HG02571 (cell line): ENCODE data around the gene GPR180.
A peak's percentile ranks its signal among the peaks of the same experiment; 100 is the strongest.

Experiments used
- ATAC-seq: cut with Tn5 transposase; IDR thresholded peaks from one replicate; pipeline ENCODE4 v1.9.1; 2021; ENCODE audit warnings: mild to moderate bottlenecking, moderate library complexity; ENCODE audit not compliant: unreplicated experiment

The GPR180 gene

DNA sequence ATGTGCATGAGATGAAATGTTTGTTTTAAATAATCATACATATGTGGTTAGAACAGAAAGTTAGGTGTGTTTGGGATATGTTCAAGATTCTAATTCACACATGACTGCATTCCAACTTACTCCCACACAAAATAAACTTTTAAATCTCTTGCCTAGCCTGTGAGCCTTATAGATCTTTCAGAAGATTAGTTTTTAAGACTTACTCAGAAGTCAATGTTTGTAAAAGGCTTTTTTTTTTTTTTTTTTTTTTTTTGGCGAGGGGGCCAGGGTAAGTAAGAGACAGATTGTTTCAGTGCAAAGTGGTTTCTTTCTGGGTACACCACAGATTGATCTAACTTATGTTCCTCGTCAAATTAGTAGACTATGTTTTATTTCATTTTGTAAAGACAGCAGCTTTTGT is 39.1 kb downstream of the GPR180 start:
- ATAC-seq: no peak

DNA sequence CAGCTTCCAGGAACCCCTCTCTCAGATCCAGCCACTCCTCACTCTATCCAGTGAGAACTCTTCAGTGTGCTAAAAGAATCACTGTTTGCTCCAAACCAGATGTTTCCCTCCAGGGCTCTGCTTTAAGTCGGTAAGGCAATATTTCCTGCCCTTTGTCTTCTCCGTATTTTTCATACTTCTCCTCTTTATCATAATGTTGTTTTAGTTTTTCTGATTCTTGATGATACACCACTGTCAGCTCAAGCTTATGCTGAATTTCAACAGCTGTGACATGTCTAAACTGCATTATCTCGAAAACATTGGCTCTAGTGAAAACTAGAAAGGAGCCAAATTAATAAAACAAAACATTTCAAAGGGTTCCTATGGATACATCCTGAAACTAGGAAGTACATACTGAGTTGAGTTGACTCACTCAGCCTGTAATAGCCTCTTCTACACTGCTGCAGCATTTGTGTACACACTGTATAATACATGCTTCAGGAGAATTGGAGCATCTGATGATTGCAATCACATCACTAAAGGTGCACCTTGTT is 39.8 kb downstream of the GPR180 start:
- no peak for ATAC-seq

DNA sequence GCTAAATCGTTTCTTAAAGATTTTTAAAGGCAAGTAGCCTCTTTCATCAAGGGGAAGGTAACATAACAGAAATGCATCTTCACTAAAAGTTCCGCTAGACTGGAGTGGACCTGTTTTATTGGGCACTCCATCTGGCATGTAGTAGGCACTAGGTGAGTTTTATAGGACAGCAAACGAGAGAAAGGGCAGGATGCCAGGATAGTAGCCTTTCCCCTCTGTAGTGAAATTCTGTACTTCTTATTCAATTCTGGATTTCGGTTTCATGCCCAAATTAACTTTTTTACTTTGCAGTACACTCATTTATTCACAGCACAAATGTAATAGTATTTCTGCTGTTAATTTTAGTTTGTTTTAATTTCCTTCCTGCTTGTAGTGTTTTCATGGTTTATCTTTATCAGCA is 45.2 kb downstream of the GPR180 start:
- ATAC-seq: peak; percentile 71

DNA sequence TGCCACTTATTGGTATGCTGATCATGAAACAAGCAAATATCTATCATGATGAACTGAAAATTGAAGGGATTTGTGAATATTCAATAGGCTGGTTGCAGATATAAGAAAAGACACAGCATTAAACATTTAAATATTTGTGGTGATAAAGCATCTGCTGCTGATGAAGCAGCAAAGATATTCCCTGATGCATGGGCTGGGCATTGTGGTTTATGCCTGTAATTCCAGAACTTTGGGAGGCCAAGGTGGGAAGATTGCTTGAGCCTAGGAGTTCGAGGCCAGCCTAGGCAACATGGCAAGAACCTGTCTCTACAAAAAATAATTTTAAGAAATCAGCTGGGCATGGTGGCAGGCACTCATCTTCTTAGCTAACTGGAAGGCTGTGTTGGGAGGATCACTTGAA is 54.5 kb downstream of the GPR180 start:
- no peak for ATAC-seq

DNA sequence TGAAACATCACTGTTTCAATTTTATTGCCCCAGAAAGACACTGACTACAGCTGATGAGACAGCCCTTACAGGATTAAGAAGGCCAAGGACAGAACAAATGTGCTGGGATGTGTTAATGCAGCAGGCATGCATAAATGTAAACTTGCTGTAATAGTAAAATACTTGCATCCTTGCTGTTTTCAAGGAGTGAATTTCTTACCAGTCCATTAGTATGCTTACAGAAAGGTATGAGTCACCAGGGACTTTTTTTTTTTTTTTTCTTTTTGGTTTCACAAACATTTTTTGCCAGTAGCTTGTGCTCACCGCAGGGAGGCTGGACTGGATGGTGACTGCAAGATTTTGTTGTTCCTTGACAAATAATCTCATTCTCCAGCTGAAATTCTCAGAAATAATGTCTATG is 55.1 kb downstream of the GPR180 start:
- ATAC-seq: peak; percentile 92

DNA sequence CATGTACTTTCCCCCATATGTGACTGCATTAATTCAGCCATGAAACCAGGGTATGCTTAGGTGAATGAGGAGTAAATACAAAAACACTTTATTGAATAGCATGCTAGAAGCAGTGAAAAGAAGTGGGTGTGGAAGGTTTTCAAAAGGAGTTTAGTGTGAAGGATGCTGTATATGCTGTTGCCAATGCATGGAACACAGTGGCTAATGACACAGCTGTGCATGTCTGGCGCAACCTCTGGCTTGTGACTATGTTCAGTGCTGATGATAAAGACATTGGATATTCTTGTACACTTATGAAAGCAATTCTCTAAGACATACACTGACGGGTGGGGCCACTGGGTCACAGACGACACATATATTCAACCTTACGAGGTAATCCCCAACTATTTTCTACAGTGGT is 55.5 kb downstream of the GPR180 start:
- ATAC-seq: peak; percentile 48

DNA sequence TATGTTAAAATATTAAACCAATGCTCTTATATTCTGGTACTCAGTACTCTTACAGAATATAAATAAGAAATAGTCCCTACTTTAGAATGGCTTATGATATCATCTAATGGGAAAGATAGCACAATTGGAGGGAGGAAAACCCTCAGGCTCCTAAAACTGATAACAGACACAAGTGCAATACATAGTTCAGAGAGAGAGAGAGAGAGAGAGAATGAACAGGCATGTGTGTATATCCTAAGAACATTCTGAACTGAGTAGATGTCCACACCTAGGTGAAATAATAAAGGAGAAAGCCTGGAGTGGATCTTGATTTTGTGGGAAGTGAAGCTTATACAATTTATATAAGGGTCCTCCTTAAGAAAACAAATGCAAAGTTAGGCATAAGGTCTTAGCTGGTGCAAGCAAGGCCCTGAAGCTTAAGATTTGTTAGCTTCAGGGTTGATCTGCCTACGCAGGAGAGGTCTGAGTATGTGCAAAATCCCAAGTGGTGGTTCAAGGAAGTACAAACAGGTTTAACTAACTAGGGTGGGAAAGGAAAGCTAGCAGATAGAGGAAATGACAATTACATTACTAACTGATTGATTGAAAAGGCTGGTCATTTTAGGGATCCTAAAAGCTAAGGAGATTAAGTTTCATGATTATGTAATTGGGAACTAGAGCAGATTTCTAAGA is 57.4 kb downstream of the GPR180 start:
- ATAC-seq: no peak

DNA sequence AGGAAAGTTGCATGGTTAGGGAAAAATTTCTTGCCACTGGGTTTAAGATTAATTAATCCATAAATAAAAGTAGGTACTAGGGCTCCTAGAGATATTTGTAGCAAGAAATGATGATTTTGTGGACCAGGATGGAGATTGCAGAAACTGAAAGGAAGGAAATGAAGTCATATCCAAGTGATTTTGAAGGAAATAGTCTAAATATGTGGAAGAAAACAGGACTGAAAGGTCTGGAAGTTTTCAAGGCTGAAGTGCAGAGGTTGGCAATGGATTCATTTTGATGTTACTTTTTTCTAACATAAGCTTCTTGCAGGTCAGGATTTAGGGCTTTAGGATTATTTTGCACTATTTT is 57.9 kb downstream of the GPR180 start:
- no peak for ATAC-seq

DNA sequence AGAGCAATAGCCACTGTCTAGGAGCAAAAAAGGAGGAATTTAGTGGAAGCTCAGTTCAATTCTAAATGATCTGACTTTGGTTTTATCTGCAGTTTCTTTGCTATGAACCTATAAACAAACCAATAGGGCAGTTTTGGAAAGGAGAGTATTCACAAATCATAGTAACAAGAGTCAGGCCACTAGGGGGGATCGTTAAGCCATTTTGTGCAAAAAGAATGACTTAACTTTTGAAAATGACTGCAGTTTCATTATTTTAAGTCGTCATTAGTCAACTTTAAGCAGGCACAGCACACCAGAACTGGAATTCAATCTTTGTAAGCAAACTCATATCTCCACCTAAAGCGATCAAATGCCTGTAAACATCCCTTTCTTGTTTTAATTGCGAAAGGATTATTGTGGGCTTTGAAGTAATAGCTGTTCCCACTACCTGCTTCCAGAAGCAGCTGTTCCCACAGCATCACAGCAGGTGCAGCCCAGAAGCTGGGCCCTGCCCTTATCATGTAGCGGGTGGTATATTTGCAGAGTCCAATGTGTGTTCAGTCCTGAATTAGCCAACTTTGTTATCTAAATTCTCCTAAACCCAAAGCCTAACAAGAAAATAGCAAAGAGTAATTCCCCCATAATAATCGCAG is 59.2 kb downstream of the GPR180 start:
- ATAC-seq: no peak

DNA sequence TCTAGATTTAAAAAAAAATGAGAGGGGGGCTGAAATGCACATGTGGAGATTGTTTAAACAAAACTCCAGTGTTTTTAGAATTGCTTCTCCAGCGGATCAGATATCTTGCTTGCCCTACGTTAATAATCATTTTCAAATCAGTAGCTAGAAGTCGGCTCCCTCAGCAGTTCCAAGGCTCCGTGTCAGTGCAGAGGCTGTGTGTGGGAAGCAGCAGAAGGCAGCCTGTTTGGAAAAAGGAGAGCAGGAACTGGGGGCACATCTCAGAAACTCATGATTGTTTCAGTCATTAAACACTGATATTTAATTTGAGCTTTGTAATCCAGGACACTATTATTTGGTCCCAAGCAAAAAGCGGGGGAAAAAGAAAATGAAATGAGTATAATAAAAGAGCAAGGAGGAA is 59.7 kb downstream of the GPR180 start:
- ATAC-seq: no peak

DNA sequence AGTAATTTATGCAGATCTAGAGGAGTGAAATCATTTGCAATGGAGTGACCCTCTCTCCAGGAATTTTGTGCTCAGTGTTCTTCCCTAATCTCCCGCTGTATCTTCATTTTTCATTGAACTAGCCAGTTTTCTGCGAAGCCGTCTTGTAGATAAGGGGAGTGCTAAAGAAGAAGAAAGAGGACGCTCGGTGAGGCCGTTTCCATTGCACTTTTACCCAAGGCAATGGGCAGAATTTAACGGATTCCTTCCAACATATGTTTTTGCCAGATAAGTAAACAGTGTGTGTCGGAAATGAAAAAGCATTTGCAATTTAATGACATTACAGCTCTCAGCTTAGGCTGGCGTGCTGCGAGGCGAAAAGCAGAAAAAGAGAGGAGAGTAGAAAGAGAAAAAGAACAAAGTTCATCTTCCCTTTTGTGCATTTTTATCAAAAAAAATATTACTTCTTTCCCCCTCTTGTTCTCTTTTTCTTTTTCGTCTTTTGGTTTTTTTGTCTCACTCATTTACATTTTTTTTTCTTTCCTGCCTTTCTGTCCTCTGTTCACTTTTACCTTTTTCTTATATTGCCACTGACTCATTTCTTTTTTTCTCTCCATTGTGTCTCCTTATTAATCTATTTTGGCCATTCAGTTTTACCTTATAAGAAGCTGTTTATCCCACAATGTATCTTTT is 60.8 kb downstream of the GPR180 start:
- no peak for ATAC-seq

DNA sequence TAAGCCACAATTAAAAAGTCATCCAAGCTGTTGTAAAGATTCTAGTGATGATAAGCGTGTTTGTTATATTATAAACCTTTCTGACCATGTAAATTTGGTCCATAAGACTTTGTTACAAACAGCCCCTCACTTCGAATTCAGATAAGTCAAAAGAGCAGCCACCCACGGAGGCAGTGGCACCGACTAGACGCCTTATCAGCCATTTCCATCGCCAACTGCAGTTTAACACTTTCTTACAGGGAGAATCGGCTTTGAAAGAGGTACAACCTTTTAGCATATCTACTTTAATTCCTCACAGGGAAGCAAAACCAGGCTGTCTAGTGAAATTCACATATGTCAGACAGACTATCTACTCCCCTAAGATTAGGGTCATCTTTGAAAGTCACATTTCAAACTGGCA is 63.2 kb downstream of the GPR180 start:
- no peak for ATAC-seq

DNA sequence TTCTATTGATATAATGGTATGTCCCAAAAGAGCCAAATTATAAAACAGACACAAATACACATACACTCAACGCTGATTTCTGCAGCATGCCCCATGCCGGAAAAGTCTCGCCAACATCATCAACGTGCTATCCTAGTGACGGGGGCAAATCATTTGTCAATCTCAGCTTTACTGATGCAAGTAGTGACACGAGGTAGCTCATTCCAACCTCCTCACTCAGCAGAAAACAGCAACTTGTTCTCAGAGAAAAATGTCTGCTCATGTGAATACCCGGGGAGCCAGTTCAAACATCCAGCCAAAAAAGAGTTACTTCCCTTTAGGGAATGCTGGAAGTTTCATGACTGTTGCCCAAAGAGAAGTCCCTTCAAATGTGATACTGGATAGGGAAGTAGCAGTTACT is 64.4 kb downstream of the GPR180 start:
- ATAC-seq: no peak

DNA sequence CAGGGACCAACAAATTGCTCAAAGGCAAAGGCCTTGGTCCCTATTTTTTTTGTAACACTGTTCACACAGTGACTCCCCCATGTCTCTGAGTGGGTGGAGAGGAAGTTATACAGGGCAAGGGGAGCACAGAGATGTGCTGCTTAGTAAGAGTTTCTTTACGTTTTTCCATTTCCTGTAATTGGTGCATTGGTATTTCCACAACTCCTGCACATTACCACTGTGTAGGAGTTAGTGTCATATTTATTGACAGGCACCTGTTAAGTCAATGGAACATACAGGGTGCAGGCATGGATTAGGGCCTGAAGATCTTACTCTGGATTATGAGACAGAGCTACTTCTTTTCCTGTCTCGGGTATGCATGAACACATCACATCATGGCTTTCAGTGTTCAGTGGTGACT is 65.5 kb downstream of the GPR180 start:
- no peak for ATAC-seq

DNA sequence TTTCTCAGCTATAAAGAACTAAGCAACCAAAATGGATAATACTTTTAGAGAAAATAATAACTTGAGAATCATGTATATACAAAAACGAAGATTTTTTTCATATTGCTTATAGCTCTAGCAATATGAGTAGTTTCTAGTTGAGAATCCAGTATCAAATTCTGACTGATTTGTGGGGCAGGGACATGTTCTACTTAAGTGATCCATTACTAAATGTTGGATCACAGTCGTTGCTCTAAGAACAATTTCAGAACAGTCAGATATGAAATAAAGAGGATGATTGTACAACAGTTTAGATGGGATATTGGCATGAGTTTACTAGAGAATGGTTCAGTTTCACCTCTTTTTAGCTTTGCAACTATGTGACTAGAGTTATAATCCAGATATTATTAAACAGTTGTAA is 70.7 kb downstream of the GPR180 start:
- no peak for ATAC-seq

DNA sequence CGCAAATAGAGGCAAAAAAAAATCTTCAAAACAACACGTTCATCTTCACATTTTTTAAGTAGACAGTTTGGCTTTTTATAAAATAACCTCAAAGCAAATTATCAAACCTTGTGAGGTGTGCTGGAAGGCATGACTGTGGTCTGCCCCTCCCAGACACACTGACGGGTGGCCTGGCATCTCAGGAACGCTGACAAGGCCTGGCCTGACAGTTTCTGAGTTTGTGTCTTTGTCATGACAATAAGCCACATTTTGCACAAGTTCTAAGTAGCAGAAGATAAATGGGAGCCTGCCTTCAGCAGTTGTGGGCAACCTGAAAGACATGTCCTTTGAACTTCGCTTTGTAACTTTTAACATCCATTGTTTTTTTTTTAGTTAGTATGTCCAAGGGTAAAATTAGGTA is 72.2 kb downstream of the GPR180 start:
- ATAC-seq: no peak

DNA sequence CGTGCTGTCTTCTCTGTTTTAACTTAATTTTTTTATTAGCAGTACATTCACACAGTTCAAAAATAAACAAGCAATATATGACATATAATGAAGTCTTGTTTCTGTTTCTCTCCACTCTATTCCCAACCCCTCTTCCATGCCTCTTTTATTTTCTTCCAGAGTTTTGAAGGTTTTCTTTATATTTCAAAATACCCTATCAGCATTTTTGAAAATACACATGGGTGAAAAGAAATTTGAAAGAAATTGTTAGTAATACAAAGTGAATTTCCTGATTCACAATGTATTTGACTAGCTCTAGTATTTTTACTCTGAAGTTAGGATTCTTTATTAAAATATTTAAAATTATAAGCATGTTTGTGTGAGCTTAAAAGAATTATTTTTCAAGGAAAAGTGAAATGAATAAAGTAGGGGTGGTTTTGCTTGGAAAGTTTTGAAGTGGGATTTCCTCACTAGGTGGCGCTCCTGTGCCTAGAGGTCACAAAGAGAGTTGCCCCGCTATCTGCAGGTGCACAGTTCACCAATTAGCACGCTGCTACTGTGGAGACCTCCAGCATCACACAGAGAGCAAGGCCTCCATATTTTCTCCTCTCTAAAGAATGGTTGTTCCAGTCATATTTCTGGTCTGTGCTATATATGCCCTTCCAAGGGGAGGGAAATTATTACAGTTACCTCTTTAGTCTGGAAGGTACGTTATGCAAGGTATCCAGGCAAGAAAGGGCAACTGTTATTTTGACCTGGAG is 73.1 kb downstream of the GPR180 start:
- no peak for ATAC-seq

DNA sequence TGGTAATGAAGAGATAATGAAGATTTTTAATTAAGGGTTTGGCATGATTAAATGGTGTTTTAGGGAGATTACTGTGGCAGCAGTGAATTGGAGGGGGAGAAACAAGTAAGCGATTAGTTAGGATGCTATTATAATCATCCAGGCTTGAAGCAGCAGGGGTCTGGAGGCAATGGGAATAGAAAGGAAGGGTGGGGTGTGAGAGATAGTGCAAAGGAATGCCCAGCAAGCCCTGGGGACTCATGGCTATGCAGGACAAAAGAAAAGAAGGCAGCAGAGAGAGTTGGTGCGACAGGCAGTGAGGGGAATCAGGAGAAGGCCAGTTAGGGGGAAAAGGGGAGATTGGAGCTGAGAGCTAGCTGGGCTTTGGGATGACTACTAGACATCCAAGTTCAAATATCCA is 76.1 kb downstream of the GPR180 start:
- no peak for ATAC-seq

DNA sequence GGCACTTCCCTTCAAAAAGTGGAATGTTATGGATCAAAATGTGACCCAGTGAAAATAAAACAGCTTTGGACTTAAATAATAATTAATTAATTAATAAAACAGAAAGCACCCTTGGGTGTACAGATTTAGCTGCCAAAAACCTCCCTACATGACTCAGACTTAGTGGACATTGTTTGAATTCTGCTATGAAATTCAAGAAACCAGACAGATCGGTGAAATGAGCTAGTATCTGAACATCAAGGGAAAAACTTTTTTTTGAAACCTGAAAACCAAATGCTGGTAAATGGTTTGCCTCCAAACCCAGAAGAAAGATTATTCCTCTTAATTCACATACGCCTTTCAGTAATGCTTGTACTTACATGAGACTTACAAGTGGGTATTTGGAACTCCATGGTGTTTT is 77.2 kb downstream of the GPR180 start:
- no peak for ATAC-seq

DNA sequence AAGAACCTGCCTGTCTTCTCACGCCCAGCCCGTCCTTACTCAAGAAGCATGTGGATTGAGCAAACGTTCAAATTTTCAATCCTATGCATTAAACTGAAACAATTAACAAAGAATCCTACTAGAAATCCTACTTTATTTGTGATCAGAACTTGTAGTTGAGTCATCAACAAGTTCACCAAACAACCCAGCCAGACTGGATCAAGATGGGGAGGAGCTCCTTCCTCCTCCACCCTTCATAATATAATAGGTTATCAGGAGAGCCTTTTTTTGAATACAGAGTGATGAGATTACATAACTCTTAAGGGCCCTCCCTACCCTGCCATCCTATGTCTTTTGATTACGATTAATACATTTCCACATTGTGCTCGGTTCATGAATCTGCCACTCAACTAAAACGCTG is 78.0 kb downstream of the GPR180 start:
- ATAC-seq: no peak

DNA sequence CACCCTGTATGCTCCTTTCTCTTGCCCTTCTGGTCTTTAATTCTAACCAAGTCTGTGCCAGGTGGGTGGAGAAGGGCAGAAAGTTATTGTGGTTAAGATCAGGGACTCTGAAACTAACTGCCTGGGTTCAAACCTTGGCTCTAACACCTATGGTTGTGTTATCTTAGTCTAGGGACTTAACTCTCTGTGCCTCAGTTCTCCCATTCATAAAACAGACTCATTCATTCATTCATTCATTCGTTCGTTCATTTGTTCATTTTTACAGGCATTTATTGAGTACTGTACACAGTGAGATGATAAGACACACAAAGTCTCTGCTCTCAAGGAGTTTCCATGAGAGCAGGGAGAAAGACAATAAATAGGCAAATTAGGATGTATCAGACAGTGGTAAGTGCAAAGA is 80.6 kb downstream of the GPR180 start:
- ATAC-seq: no peak

DNA sequence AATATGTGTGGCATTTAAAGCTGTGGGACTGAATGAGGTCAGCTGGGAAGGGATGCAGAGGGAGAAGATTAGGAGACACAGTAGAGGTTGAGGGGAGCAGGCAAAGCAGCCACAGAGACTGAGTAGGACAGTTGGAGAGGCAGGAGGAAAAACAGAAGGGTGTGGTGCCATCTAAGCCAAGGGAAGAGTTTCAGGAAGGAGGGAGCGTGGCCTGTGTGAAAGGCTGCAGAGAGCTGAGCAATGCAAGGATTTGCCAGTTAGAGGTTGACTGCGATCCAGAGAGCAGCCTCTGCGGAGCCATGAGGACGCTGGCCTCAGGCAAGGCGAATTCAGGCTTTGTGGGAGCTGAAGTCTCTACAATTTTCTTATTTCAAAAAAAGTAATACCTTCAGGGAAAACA is 81.8 kb downstream of the GPR180 start:
- ATAC-seq: no peak
